GM19438 (cell line): ENCODE measurements around the gene ABCD4.
A peak's percentile ranks its signal among the peaks of the same experiment; 100 is the strongest.

Source experiments
- ATAC-seq: cut with Tn5 transposase; IDR thresholded peaks from one replicate; pipeline ENCODE4 v1.9.1; 2021; ENCODE audit warnings: low read depth; ENCODE audit not compliant: unreplicated experiment

The ABCD4 gene

GRCh38 chr14:74261288-74261687, 41.4 kb downstream of the ABCD4 start:
- no peak for ATAC-seq

DNA sequence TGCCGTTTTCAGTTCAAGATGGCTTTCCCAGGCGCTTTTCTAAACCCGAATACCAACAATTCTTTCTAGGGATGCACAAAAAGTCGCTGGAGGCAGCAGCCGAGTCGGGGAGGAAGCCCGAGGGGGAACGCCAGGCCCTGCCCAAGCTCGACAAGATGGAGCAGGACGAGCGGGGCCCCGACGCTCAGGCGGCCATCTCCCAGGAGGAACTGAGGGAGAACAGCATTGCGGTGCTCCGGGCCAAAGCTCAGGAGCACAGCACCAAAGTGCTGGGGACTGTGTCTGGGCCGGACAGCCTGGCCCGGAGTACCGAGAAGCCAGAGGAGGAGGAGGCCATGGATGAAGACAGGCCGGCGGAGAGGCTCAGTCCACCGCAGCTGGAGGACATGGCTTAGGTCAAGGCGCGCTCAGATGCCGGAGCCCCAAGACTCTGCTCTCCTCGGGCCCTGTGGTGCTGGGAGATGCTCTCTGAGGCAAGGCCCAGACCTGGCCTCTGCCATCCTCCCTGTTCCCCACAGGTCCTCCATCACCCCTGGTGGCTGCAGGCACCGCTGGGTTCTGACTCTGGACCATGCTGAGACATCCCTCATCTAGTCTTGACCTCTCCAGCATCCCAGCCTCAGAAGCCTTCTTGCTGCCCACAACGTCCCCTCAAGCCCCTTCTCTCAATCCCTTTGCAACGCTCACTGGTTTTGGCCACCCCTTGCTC, 42.1 kb downstream of the ABCD4 start:
- no peak for ATAC-seq

DNA sequence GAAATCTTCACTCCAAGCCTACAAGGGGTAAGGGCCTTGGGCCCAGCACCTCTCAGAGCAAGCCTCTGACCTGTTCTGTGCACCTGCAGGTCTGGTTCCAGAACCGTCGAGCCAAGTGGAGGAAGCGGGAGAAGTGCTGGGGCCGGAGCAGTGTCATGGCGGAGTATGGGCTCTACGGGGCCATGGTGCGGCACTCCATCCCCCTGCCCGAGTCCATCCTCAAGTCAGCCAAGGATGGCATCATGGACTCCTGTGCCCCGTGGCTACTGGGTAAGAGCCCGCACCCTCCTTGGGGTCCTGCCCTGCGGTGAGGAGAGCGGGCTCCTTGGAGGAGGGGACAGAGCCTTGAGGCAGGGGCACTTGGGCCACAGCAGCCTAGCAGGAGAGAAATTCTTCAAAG, 43.2 kb downstream of the ABCD4 start:
- no peak for ATAC-seq

GRCh38 chr14:74258764-74259035, 44.0 kb downstream of the ABCD4 start:
- ATAC-seq, result no peak

DNA sequence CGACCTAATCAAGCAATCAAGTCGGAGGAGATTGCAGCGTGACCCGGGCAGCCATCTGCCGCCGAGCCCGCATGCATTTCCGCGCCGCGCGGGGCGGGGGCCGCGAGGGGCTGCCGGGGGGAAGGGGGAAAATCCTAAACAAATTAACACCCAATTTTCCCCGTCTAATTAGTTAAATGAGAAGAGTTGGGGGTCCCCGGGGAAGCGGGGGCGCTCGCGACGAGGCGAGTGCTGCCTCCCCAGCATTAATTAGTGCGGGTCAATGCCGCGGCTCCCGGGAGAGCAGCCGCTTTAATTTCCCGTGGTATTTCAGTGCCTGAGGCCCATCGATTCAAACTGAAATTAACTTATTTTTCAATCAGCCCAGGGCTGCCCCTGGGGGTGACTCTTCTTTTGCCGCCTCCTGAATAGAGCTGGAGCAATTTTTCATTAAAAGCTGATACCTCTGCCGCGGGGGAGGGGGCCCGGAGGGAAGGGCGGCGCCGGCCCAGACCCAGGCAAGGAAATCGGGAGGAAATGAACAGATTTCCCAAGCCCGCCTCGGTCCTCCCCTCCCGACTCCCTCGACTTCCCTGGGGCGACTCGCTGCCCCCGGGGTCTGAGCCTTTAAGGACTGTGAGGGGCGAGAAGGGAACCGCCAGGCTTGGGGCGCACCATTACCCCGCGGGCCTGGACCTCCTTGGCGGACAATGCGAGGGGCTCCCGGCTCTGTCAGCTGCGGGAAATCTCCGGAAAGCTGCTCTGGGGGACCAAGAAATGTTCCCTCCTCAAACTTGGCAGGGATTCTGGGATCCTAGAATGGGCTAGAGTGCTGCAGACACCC, 44.6 kb downstream of the ABCD4 start:
- no peak for ATAC-seq

GRCh38 chr14:74257078-74257940, 45.4 kb downstream of the ABCD4 start:
- ATAC-seq, result peak; percentile 66

DNA sequence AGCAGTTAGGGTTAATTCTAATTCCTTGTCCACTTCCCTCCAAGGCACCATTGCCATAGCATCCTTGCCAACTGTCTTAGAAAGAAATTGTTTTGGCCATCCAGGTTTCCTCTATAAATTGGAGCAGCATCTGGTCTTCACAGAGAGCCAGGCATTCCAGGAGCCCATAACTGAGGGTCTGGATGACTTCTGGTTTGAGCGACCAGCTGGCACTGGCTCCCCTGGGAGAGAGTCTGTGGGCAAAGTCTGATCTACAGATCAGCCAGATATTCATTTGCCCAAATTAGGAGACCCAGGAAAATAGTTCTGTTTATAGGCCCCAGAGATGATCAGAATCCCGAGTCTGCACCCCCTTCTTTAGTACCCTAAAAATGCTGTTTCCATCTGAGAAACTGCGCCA, 47.5 kb downstream of the ABCD4 start:
- ATAC-seq, result no peak

DNA sequence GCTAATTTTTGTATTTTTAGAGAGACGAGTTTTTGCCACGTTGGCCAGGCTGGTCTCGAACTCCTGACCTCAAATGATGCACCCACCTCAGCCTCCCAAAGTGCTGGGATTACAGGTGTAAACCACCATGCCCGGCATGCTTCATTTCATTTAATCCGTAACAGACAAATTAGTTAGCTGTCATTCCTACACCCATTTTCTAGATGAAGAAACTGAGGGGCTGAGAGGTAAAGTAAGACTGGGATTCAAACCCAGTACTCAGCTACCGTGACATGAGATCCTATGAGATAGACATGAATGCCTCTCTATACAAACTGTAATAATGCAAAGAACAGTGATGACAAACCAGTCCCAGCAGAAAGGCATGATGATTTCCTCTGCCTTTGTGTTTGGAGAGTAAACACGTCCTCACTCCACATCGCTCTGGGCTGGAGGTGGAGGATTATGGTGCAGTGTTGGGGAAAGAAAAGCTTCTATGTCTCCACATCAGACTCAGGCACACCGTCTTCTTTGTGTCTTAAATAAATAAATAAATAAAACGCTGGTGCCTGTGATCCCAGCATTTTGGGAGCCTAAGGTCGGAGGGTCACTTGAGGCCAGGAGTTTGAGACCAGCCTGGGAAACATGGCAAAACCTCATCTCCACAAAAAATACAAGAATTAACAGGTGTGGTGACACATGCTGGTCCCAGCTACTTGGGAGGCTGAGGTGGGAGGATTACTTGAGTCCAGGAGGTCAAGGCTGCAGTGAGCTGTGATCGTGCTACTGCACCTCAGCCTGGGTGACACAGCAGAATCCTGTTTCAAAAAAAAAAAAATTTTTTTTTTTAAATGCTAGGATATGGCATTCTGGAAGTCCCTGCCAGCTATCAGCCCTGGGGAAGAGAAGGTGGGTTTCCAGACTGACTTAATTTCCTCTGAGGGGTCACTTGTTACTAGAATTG, 53.0 kb downstream of the ABCD4 start:
- ATAC-seq, result no peak

DNA sequence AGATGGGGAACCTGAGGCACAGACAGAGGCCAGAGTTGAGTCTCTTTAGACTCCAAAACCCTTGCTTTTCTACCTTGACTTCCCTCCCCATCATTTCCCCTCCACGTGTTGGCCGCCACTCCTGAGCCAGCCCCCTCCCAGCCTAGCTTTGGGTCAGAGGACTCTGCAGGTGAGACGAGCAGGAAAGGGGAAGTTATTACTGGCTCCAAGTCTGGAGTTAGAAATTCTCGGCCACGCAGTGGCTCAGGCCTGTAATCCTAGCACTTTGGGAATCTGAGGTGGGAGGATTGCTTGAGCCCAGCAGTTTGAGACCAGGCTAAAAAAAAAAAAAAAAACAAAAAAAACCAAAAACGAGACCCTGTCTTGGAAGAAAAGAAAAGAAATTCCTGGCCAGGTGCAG, 54.7 kb downstream of the ABCD4 start:
- no peak for ATAC-seq

GRCh38 chr14:74246542-74246941, 56.2 kb downstream of the ABCD4 start:
- ATAC-seq, result no peak

DNA sequence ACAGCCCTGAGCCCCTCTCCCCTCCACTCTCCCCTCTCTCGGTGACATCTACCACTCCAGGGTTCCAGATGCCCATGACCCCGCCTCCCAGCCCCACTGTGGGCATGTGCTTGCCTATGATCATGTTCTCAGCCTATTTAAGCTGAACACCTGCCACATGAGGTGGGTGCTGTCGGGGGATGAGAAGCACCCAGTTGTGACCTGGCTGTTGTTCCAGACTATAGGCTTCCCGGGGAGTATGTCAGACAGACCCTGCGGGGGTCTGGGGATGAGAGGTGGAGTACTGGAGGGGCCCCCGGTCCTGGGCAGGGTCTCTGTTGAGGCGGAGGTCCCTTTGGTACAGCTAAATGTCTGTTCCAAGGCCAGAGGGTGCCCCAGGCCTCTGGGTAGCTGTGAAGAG, 57.4 kb downstream of the ABCD4 start:
- no peak for ATAC-seq

GRCh38 chr14:74244115-74244514, 58.6 kb downstream of the ABCD4 start:
- ATAC-seq, result no peak

- ATAC-seq, result no peak
Observed at GRCh38 chr14:74243051-74243450, 59.7 kb downstream of the ABCD4 start.

GRCh38 chr14:74242780-74243042, 60.0 kb downstream of the ABCD4 start:
- ATAC-seq, result no peak

- ATAC-seq, result no peak
Observed at GRCh38 chr14:74242021-74242779, 60.5 kb downstream of the ABCD4 start.

GRCh38 chr14:74241652-74242017, 61.1 kb downstream of the ABCD4 start:
- no peak for ATAC-seq

DNA sequence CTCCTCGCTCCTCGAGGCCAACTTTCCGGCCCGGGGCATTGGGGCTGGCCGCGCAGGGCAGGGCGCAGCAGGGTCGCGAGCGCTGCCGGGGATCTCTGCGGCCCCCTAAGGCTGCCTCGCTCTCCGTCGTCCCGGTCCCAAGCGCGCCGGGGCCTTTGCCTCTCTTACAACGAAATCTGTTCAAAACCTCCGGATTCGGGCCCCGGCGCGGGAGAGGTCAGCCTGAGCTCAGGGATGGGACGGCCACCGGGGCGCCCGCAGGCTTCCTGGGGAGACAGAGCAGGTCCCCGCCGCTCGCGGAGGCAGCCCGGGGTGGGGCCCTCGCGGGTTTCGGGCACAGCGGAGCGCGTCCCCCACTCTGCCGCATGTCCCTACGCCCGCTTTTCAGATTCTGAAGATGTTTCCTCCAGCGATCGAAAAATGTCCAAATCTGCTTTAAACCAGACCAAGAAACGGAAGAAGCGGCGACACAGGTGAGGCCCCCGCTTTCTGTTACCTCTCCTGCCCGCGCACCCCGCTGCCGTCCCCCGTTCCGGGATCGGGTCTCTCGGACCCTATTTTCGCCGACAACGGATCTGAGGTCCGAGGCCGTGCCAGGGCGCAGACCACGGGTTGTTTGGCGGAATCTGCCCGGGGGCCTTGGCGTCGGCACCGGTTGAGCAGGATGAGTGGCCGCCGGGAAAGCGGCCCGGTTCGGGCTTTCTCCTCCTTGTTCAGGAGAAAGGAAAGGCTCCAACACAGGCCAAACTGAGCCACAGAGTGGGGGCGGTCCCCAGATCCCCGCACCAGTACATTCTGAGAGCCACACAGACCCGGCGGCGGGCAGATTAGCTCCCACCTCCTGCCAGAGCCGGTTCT, 61.7 kb downstream of the ABCD4 start:
- ATAC-seq, result no peak

DNA sequence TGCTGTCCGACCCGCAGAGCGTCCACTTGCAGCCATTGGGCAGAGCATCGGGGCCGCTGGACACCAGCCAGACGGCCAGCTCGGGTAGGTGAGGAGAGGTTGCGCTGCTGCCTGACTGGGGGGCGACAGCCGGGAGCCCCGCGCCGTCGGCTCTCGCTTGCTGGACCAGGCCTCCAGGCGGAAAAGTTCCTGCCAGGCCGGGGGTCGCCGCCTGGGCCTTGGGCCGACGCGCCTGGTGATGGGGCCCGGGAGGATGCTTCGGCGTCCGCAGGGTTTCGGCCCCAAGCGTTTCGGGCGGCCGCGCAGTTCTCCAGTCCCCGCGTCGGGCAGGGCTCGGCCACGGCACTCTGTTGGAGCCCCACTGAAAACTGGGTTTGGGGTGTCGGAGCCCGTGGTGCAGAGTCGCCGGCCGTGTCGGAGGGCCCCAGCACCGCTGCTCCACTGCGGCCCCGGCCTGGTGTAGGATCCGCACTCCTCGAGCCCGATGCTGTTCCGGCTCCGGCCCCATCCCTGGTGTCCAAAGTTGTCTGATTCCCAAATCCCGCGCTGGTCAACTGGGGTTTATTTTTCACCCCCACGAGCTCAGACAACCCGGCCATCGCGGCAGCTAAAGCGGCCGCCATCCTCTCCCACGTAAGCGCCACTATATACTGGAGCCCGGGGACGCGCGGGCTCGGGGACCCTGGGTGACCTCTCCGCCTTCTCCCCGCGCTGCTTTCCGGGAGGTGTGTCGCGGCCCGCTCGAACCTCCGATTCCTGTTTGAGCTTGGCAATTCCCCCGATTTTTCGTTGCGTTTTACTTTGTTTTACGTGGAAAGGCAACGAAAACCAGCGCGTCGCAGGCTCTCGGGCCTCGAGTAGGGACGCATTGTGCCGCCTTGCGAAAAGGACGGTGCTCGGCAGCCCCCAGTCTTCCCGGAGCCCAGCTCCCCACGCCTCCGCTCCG, 62.6 kb downstream of the ABCD4 start:
- ATAC-seq, result no peak
